ENCODE data around the gene SLC25A22.
A peak's percentile ranks its signal among the peaks of the same experiment; 100 is the strongest.

The SLC25A22 gene

GRCh38 chr11:821512-822371 lies 23.7 kb upstream of the SLC25A22 start:
- no peak for DNase-seq

- no peak for DNase-seq
Measured at GRCh38 chr11:820655-821511, 22.8 kb upstream of the SLC25A22 start.

- peak; percentile 71 for DNase-seq
Measured at GRCh38 chr11:819943-820649, 22.0 kb upstream of the SLC25A22 start.

- peak; percentile 44 for DNase-seq
Measured at GRCh38 chr11:819129-819931, 21.2 kb upstream of the SLC25A22 start.

GRCh38 chr11:818396-819128 lies 20.5 kb upstream of the SLC25A22 start, which contains the start of gene PNPLA2:
Gene PNPLA2, plus strand, starts transcription at chr11:818914. Its CDS starts 805 bp downstream, at chr11:819719.
- no peak for DNase-seq

GRCh38 chr11:816433-816779 lies 18.3 kb upstream of the SLC25A22 start:
- DNase-seq = no peak

- DNase-seq = no peak
Measured at GRCh38 chr11:815675-816432, 17.8 kb upstream of the SLC25A22 start.

- no peak for DNase-seq
Measured at GRCh38 chr11:813456-814096, 15.5 kb upstream of the SLC25A22 start.

- no peak for DNase-seq
Measured at GRCh38 chr11:813072-813455, 15.0 kb upstream of the SLC25A22 start.

GRCh38 chr11:812390-812789 lies 14.3 kb upstream of the SLC25A22 start:
- no peak for DNase-seq

GRCh38 chr11:811446-812245 lies 13.6 kb upstream of the SLC25A22 start:
- DNase-seq = no peak

GRCh38 chr11:810040-810567 lies 12.0 kb upstream of the SLC25A22 start:
- no peak for DNase-seq

- peak; percentile 86 for DNase-seq
Measured at GRCh38 chr11:809287-810039, 11.4 kb upstream of the SLC25A22 start, which contains the start of gene RPLP2. Gene RPLP2, plus strand, starts transcription at chr11:809967. Its CDS starts 268 bp downstream, at chr11:810235.

GRCh38 chr11:808427-809286 lies 10.6 kb upstream of the SLC25A22 start:
- DNase-seq = no peak

GRCh38 chr11:804599-804964 lies 6.5 kb upstream of the SLC25A22 start:
- DNase-seq = no peak

- DNase-seq = peak; percentile 25
Measured at GRCh38 chr11:803770-804598, 5.9 kb upstream of the SLC25A22 start.

GRCh38 chr11:803467-803742 lies 5.3 kb upstream of the SLC25A22 start:
- no peak for DNase-seq

Measured in NCI-H510A treated with DMSO at 0.1 percent for 48 hours (cell line).